ENCODE measurements around the gene LIME1.
"Not testable (repeated sequence)": the region's sequence is repeated elsewhere in the genome, so short reads cannot be mapped to it uniquely, and the experiment has no call there.

LIME1 gene

DNA sequence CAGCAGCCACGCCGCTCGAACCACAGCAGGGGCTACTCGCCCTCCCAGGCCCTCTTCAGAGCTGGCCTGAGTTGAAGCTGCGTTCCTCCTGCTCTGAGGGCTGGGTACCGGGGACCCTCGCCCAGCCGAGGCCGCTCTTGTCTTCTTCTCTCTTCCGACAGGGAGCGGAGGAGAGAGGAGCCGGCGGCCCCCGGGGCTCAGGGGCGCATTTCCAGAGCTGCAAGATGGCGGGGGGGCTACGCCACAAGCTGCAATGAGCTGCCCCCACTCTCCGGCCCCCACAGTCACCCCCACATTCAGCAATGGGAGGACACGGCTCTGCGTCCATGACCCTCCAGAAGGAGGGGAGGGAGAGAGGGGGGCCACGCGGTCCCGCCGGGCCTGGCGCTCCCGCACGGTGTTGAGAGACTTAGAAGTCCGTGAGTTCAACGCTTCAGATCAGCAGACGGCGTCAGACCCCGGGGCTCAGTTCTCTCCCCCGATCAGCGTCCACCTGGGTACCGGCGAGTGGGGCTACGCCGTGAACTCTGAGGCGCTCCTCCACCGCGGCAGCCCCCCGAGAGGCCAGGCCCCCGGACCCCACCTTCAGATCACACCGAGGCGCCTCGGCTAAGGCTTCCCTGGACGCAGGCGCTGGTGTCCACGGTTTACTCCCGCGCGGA lies 34.7 kb downstream of the LIME1 start:
- no peak for DNase-seq (ENCODE audit: low read depth, low spot score)

DNA sequence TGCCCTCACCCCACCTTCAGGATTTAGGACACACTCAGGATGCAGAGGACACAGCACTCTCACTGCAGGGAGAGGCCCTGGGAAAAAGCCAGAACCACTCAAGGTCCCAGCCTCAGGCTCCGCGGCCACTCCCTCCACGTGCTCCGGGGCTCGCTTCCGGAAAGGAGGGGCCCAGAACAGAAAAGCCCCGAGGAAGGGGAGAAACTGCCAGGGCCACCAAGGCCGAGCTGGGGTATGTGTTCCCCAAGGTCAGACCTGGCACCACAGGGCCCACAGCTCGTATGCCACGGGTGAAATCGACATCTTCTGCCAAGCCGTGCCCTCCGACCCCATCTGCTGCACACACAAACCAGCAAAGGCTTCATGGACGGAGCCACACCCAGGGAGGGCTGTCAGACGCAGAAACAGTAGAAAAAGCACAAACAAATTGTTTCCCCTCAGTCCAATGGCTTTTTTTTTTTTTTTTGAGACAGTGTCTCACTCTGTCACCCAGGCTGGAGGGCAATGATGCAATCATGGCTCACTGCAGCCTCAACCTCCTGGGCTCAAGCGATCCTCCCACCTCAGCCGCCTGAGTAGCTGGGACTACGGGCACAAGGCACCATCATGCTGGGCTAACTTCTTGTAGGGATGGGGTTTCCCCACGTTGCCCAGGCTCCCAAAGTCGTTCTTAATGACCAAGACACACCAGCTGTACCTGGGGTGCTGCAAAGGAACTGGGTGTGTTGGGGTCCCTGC lies 36.5 kb downstream of the LIME1 start:
- DNase-seq (ENCODE audit: low read depth, low spot score), result no peak

DNA sequence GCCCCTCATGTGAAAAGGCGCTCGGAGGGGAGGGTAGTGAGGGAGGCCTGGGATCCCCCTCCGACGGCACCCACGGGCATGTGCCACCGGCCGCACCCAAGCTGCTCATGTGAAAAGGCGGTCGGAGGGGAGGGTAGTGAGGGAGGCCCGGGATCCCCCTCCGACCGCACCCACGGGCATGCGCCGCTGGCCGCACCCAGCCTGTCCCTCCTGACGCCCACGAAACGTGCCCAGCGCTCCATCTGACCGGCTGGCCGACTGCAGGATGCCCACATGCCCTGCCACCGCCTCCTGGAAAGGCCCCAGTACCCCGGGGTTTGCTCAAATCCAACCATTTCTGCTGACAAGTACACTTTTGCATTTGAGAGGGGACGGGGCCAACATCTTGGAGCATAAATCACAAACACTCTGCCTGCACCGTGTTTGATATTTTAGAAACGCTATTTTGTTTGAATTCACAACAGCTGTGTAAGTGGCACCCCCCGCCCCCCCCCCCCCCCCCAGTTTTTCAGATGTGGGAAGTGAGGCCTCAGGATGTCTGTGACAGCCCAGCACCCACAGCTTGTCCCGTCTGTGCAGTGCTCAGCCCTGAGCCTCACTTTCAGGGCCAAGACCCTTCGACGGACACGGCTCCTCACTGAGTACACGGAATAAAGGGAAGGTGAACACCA lies 37.2 kb downstream of the LIME1 start:
- DNase-seq (ENCODE audit: low read depth, low spot score), result no peak

DNA sequence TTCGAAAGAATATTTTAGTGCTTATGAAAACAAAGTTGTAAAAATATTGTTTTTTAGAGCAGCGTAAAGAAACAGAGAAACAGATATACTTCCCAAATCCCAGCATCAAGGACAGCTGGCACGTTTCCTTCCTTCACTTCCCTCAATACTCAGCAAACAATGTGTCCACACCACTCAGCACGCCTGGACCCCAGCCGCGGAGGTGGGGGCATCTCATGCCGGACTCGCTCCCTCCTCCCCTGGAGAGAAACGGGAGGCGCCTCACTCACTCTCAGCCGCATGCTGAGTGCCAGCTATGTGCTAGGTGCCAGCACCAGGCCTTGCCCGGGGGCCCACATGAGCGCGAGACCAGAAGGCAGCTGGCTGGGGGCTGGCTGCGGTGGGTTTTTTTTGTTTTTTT lies 37.8 kb downstream of the LIME1 start:
- DNase-seq (ENCODE audit: low read depth, low spot score), result no peak

DNA sequence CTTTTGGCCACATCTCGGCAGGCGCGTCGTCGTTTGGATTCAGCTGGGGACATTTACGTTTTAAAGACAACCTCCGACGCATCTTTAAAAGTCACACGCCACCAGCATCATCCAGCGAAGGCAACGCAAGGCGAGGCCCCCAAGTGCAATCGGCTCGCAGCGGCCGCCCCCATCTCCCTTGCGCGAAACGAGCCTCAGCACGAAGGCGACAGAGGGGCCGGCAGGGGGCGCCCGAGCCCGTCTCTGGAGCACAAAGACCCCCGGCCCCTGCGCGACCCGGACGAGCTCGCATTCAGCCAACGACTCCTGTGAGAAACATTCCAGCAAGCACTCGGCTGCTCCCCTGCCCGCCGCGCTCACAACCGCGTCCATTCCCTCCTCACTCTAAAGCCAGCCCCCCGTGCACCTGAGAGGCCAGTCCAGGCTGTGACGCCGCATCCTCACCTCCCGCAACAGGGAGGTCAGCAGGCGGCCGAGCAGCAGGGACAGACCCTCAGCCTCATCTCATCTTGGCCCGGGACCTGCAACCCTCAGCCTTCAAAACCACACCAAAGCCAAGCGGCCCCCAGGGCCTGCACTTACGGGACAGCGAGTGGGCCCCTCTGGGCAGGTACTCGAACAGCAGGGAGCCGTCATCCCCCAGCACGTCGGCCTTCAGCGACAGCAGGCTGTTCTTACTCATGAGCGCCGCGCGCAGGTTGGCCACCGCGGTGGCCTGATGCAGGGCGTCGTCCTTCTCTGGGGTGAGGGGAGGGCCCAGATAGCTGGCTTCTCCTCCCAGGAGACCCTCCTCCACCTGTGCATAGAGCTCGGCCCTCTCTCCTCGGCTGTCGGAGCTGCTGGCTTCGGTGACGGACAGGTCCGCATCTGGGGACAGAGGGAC lies 38.9 kb downstream of the LIME1 start:
- no peak for DNase-seq (ENCODE audit: low read depth, low spot score)

GRCh38 chr20:63776875-63777274 lies 40.4 kb downstream of the LIME1 start:
- DNase-seq (ENCODE audit: low read depth, low spot score), result not testable (repeated sequence)

DNA sequence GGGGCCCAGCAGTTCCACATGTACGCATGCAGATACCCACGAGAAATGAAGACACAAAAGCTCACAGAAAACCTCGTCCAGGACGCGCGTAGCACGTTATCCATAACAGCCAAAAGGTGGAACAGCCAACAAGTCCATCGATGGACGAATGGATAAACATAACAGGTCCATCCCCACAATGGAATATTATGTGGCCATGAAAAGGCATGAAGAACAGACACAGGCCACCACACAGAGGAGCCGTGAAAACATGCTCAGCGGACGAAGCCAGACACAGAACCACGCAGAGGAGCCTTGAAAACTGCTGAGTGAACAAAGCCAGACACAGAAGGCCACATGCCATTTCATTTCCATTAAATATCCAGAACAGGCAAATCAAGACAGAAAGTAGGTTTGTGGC lies 41.1 kb downstream of the LIME1 start:
- DNase-seq (ENCODE audit: low read depth, low spot score), result no peak

- no peak for DNase-seq (ENCODE audit: low read depth, low spot score)
Measured at GRCh38 chr20:63778034-63778752, 41.7 kb downstream of the LIME1 start.

DNA sequence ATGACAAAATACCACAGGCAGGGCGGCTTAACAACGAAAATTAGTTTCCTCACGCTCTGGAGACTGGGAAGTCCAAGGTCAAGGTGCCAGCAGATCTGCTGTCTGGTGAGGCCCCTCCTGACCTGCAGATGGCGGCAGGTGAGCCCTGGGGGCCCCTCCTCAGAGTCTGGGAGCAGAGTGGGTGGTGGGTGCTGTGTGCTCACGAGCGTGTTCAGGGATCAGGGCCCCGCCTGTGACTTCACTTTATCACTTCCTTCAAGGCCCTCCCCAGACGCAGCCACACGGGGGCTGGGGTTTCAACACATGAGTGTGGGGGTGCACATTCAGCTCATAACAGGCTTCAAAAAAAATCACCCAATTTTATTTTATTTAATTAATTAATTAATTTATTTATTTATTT lies 42.4 kb downstream of the LIME1 start:
- DNase-seq (ENCODE audit: low read depth, low spot score), result no peak

- DNase-seq (ENCODE audit: low read depth, low spot score), result no peak
Measured at GRCh38 chr20:63781181-63781580, 44.7 kb downstream of the LIME1 start.

GRCh38 chr20:63782051-63782471 lies 45.6 kb downstream of the LIME1 start:
- no peak for DNase-seq (ENCODE audit: low read depth, low spot score)

DNA sequence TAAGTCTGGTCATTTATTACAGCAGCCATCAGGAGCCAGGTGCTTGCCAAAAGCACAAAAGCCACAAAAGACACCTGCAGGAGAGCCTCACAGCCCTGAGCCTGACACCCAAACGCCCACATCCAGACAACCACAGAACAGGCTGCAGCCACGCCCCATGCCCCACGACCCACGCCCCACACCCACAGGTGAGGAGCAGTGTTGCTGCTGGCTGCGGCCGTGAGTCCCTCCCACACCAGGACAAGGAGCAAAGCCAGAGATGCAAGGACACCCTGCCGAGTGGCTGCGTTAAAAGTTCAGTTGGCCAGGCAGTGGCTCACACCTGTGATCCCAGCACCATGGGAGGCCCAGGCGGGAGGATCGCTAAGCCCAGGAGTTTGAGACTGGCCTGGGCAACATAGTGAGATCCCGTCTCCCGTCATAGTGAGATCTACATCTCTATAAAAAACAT lies 46.1 kb downstream of the LIME1 start:
- no peak for DNase-seq (ENCODE audit: low read depth, low spot score)

DNA sequence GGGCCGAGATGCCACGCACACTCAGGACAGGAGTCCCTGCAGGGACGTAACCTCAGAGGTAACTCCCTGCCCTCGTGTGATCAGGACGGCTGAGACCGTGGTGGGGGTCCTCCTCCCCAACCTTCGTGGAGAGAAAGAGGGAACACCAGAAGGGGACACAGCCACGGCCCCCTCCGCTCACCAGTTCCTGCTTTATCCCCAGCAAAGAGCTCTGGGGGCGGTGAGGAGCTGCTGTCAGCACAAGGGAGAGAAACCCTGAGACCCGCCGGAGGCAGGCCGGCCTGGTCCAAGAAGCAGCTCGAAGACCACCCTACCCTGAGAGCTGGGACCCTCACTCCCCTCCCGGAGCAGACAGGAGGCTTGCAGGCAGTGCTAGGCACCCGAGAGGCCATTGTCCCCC lies 47.5 kb downstream of the LIME1 start:
- DNase-seq (ENCODE audit: low read depth, low spot score), result no peak

DNA sequence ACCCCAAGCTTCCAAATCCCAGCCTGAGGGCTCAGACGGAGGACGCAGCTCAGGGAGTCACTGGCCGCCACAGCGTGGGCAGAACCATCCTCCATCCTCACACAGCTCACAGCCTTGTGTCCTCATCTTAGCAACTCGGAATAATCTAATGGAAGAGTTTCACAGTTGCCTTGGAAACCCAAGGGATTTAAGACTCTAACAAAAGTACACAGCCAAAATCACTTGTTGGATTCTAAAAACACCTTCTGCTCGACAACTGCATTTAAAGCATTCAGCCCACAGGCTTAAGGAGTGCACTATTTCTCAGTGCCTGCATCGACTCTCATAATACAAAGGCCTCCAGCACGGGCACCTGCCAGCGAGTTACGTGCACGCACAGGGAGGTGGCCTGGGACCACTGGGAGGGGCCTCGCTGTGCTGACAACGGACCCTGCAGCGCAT lies 49.2 kb downstream of the LIME1 start:
- DNase-seq (ENCODE audit: low read depth, low spot score), result no peak

- DNase-seq (ENCODE audit: low read depth, low spot score), result no peak
Measured at GRCh38 chr20:63787302-63787701, 50.8 kb downstream of the LIME1 start.

GRCh38 chr20:63787749-63788148 lies 51.3 kb downstream of the LIME1 start:
- no peak for DNase-seq (ENCODE audit: low read depth, low spot score)

All from iPS DF 19.7 (cell line).